ENCODE results near the gene SYCN.

Gene SYCN

DNA sequence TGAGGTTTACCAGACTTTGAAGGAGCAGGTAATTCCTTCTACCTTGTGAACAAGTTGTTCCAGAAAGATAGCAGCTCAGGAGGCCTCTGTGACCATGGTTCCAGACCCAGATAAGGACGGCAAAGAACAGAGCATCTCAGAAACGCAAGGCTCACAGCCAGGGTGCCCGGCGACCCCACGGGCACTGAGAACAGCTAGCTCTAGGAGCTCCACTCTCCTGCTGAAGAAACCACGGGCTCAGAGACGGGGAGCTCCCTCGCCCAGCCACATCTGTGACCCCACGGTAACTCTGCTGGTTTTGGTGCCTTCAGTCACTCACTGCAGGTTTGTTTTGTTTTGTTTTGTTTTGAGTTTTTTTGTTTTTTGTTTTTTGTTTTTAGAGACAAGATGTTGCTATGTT, 23.3 kb downstream of the SYCN start:
- no peaks in the 10 kb centered on the region for H3K4me1 ChIP-seq (ENCODE audit: insufficient read depth, low read length)
- H3K4me3 ChIP-seq (ENCODE audit: low read length): no peak overlapping the region
- H3K9me3 ChIP-seq (ENCODE audit: low read length): no peaks in the 10 kb centered on the region
- H2AFZ ChIP-seq (ENCODE audit: low read depth, low read length): no peak overlapping the region
- H3K27me3 ChIP-seq (ENCODE audit: insufficient read depth, low read length): no peaks in the 10 kb centered on the region
- H3K36me3 ChIP-seq (ENCODE audit: insufficient read depth, low read length): peaks cover 44% of the 10 kb centered on the region

DNA sequence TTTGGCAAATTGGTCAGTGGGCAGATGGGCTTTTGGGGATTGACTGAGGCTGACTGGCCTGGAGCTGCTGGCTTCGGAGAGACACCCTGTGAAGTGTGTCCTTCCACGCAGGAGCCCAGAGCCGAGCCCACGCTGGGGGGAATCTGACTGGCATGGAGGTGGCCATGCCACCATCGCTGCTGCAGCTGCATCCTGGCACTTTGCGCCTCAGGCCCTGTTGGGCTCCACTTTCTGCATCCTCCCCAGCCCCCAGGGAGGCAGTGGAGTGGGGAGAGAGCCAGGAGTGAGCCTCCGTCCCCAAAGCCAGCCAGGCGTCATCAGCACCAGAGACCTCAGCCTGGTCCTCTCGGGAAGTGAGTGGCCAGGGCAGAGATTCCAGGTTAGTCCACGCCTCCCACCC, 24.3 kb downstream of the SYCN start:
- Histone ChIP-seq H3K4me3 (ENCODE audit: low read length) (no peak overlapping the region), H3K27me3 (ENCODE audit: insufficient read depth, low read length) (no peaks in the 10 kb centered on the region), H2AFZ (ENCODE audit: low read depth, low read length) (no peak overlapping the region), H3K9me3 (ENCODE audit: low read length) (no peaks in the 10 kb centered on the region), H3K36me3 (ENCODE audit: insufficient read depth, low read length) (peaks cover 51% of the 10 kb centered on the region), H3K4me1 (ENCODE audit: insufficient read depth, low read length) (no peaks in the 10 kb centered on the region)

DNA sequence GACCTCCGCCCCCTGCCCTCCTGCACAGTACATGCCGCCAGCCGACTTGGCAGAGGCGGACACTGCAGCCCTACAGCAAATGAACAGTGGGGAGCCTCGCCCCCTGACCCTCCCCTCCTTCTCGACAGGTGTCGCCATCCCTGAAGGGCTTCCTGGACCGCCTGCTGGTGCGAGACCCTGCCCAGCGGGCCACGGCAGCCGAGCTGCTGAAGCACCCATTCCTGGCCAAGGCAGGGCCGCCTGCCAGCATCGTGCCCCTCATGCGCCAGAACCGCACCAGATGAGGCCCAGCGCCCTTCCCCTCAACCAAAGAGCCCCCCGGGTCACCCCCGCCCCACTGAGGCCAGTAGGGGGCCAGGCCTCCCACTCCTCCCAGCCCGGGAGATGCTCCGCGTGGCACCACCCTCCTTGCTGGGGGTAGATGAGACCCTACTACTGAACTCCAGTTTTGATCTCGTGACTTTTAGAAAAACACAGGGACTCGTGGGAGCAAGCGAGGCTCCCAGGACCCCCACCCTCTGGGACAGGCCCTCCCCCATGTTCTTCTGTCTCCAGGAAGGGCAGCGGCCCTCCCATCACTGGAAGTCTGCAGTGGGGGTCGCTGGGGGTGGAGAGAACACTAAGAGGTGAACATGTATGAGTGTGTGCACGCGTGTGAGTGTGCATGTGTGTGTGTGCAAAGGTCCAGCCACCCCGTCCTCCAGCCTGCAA, 25.6 kb downstream of the SYCN start:
- no peak overlapping the region for H3K4me3 ChIP-seq (ENCODE audit: low read length)
- H3K4me1 ChIP-seq (ENCODE audit: insufficient read depth, low read length): no peaks in the 10 kb centered on the region
- H3K27me3 ChIP-seq (ENCODE audit: insufficient read depth, low read length): no peaks in the 10 kb centered on the region
- no peak overlapping the region for H2AFZ ChIP-seq (ENCODE audit: low read depth, low read length)
- peaks cover 63% of the 10 kb centered on the region for H3K36me3 ChIP-seq (ENCODE audit: insufficient read depth, low read length)
- no peaks in the 10 kb centered on the region for H3K9me3 ChIP-seq (ENCODE audit: low read length)

GRCh38 chr19:39177736-39178135, 26.3 kb downstream of the SYCN start:
- Histone ChIP-seq H3K4me3 (ENCODE audit: low read length) (no peak overlapping the region), H2AFZ (ENCODE audit: low read depth, low read length) (no peak overlapping the region)

DNA sequence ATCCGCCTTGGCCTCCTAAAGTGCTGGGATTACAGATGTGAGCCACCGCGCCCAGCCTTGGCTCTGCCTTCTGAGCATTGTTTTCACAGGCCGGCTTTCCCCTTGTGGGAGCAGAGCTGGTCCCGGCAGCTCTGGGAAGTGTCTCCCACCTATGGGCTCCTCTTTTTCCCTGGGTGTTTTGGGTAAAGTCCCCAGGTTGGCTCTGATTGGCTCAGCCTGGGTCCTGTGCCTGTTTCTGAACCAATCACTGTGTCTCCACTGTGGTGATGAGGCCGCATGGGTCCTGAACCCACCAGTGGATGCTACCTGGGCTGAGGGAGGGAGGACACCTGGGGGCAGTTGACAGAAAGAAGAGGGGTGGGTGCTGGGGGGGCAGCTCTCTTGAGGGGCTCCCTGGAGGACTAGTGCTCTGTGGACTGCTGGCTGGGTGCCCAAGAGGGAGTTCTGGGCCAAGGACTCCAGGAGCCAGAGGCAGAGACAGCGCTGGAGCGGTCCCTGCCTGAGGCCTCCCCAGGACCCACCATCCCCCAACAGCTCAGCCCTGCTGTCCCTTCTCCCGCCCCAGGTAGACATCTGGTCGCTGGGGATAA, 26.9 kb downstream of the SYCN start:
- H3K4me1 ChIP-seq (ENCODE audit: insufficient read depth, low read length): no peaks in the 10 kb centered on the region
- H3K9me3 ChIP-seq (ENCODE audit: low read length): no peaks in the 10 kb centered on the region
- H3K27me3 ChIP-seq (ENCODE audit: insufficient read depth, low read length): no peaks in the 10 kb centered on the region
- no peak overlapping the region for H2AFZ ChIP-seq (ENCODE audit: low read depth, low read length)
- no peak overlapping the region for H3K4me3 ChIP-seq (ENCODE audit: low read length)
- peaks cover 68% of the 10 kb centered on the region for H3K36me3 ChIP-seq (ENCODE audit: insufficient read depth, low read length)

More at GRCh38 chr19:39177736-39178135, 26.3 kb downstream of the SYCN start:
- H3K36me3 ChIP-seq (ENCODE audit: insufficient read depth, low read length): peaks cover 68% of the 10 kb centered on the region
- H3K27me3 ChIP-seq (ENCODE audit: insufficient read depth, low read length): no peaks in the 10 kb centered on the region
- no peaks in the 10 kb centered on the region for H3K4me1 ChIP-seq (ENCODE audit: insufficient read depth, low read length)
- no peaks in the 10 kb centered on the region for H3K9me3 ChIP-seq (ENCODE audit: low read length)

- Histone ChIP-seq H3K4me3 (ENCODE audit: low read length) (no peak overlapping the region), H3K27me3 (ENCODE audit: insufficient read depth, low read length) (no peaks in the 10 kb centered on the region), H3K4me1 (ENCODE audit: insufficient read depth, low read length) (no peaks in the 10 kb centered on the region), H3K9me3 (ENCODE audit: low read length) (no peaks in the 10 kb centered on the region), H2AFZ (ENCODE audit: low read depth, low read length) (no peak overlapping the region), H3K36me3 (ENCODE audit: insufficient read depth, low read length) (peaks cover 63% of the 10 kb centered on the region)
These were observed 28.5 kb downstream of the SYCN start for GRCh38 chr19:39175564-39175963.

GRCh38 chr19:39174558-39175544, 29.2 kb downstream of the SYCN start:
- Histone ChIP-seq H2AFZ (ENCODE audit: low read depth, low read length) (no peak overlapping the region), H3K9me3 (ENCODE audit: low read length) (no peaks in the 10 kb centered on the region), H3K36me3 (ENCODE audit: insufficient read depth, low read length) (peaks cover 59% of the 10 kb centered on the region), H3K27me3 (ENCODE audit: insufficient read depth, low read length) (no peaks in the 10 kb centered on the region), H3K4me1 (ENCODE audit: insufficient read depth, low read length) (no peaks in the 10 kb centered on the region), H3K4me3 (ENCODE audit: low read length) (no peak overlapping the region)

DNA sequence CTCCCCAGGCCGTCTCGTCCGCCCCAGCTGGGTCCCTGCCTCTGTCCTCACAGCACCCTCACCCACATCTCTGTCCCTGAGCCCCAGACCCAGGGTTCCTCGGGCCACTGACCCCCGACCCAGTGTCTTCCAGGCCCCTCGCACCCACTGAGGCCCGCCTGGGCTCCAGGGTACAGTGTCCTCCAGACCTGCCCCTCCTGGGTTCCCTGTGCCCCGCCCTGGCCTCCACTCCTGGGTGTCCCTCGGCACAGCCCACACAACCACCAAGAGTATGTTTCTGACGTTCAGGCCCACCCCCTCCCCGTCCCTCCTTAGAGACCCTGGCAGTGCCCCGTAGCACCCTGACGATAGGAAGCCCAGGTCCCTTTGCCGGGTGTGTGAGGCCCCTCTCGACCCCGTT, 29.9 kb downstream of the SYCN start:
- H3K27me3 ChIP-seq (ENCODE audit: insufficient read depth, low read length): no peaks in the 10 kb centered on the region
- H3K4me1 ChIP-seq (ENCODE audit: insufficient read depth, low read length): no peaks in the 10 kb centered on the region
- no peaks in the 10 kb centered on the region for H3K9me3 ChIP-seq (ENCODE audit: low read length)
- H3K36me3 ChIP-seq (ENCODE audit: insufficient read depth, low read length): peaks cover 54% of the 10 kb centered on the region
- H2AFZ ChIP-seq (ENCODE audit: low read depth, low read length): no peak overlapping the region
- H3K4me3 ChIP-seq (ENCODE audit: low read length): no peak overlapping the region

GRCh38 chr19:39173502-39173991, 30.5 kb downstream of the SYCN start:
- Histone ChIP-seq H2AFZ (ENCODE audit: low read depth, low read length) (no peak overlapping the region), H3K4me1 (ENCODE audit: insufficient read depth, low read length) (no peaks in the 10 kb centered on the region), H3K9me3 (ENCODE audit: low read length) (no peaks in the 10 kb centered on the region), H3K36me3 (ENCODE audit: insufficient read depth, low read length) (peaks cover 53% of the 10 kb centered on the region), H3K27me3 (ENCODE audit: insufficient read depth, low read length) (no peaks in the 10 kb centered on the region), H3K4me3 (ENCODE audit: low read length) (no peak overlapping the region)

- no peak overlapping the region for H3K4me3 ChIP-seq (ENCODE audit: low read length)
- H3K36me3 ChIP-seq (ENCODE audit: insufficient read depth, low read length): peaks cover 46% of the 10 kb centered on the region
- no peaks in the 10 kb centered on the region for H3K9me3 ChIP-seq (ENCODE audit: low read length)
- H3K4me1 ChIP-seq (ENCODE audit: insufficient read depth, low read length): no peaks in the 10 kb centered on the region
- no peak overlapping the region for H2AFZ ChIP-seq (ENCODE audit: low read depth, low read length)
- no peaks in the 10 kb centered on the region for H3K27me3 ChIP-seq (ENCODE audit: insufficient read depth, low read length)
These were observed 31.2 kb downstream of the SYCN start for GRCh38 chr19:39172700-39173501.

DNA sequence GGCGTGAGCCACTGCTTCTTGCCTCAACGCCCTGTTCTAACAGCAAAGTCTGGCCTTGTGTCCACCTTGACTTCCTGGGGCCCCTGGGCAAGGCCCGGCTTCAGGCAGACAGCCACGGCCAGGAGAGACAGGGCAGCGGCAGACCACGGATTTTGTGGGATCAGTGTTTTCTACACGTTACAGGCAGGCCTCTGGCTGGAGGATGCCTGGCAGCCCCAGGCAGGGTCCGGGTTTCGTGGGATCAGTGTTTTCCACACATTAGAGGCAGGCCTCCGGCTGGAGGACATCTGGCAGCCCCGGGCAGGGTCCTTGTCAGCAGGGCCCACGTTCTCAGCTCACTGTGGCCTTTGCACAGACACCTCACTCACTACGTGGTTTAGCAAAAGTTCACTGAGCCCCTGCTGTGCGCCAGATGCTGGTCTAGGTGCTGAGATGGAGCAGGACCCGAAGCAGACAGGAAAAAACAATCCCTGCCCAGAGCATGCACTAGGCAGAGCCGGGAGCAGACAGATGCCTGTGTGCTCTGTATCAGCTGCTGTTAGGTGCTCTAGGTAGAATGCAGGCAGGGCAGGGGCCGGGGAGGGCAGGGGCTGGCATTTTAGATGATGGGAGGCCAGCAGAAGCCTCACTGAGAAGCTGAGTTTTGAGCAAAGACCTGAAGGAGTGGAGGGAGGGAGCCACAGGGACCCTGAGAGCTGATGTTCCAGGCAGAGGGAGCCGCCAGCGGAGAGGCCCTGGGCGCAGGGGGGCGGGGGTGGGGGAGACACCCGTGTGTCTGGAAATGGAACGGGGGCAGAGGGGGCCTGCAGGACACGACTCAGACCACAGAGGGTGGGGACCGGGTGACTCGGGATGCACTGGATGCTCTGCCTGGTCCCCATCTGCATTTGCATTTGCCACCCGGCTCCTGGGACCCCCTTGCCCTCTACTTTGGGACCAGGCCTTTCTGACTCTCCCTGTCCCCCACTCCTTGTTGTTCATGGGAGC, 32.3 kb downstream of the SYCN start:
- Histone ChIP-seq H3K27me3 (ENCODE audit: insufficient read depth, low read length) (no peaks in the 10 kb centered on the region), H2AFZ (ENCODE audit: low read depth, low read length) (no peak overlapping the region), H3K4me1 (ENCODE audit: insufficient read depth, low read length) (no peaks in the 10 kb centered on the region), H3K36me3 (ENCODE audit: insufficient read depth, low read length) (peaks cover 36% of the 10 kb centered on the region), H3K9me3 (ENCODE audit: low read length) (no peaks in the 10 kb centered on the region), H3K4me3 (ENCODE audit: low read length) (no peak overlapping the region)
